ENCODE data around the gene TSPAN31.

DNA sequence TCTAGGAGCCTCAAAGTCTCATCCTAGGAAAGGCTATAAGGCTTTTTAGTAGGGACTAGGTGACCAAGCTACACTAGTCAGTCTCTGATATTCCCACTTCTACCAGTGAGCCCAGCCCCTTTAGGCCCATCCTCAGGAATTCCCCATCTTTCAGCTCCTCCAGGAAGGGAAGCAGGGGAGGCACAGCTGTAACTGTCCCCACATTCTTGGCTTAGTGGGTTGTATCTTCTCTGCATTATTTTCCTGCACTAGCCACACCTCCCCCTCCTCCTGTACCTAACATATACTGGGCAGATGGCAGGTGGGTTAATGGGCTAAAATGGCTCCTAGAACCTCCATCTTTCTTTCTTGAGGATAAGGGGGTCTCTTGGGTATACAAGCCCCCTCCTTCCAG, 22.5 kb downstream of the TSPAN31 start:
- no peak for TF ChIP-seq CTCF (IDR thresholded peaks at IDR 0.05)
- TF ChIP-seq EP300 (IDR thresholded peaks at IDR 0.05), result no peak

Measured in sigmoid colon (tissue), 4 donors.